Stimulated activated naive B cell treated with anti-CD40 and anti-IgM and Interleukin-4, amounts not matched to agents 10 μg/mL and 1 μg/mL and 100 μg/mL, for 72 hours (primary cell): ENCODE results near the gene NDUFS8.

Experiments
- ATAC-seq, 2 donors: fragments of 150-1000 bp; cut with Tn5 transposase; replicated peaks; 2 replicates each; pipeline ENCODE4 v1.10.0; 2021; ENCODE audit warnings: moderate library complexity in 1 of 2
- DNase-seq: peaks from one replicate; pipeline ENCODE4 v3.0.0; 2021
- H3K27ac Mint-ChIP-seq: one replicate; pipeline ENCODE4 v1.8.0; 2022; ENCODE audit warnings: mild to moderate bottlenecking, mixed read lengths
- H3K27me3 Mint-ChIP-seq, 2 donors: one replicate each; pipeline ENCODE4 v1.8.0; 2022; ENCODE audit warnings: mixed read lengths in 2 of 2
- H3K36me3 Mint-ChIP-seq, 2 donors: one replicate each; pipeline ENCODE4 v1.8.0; 2022; ENCODE audit warnings: mixed read lengths in 2 of 2, mild to moderate bottlenecking in 1 of 2
- H3K4me1 Mint-ChIP-seq, 2 donors: one replicate each; pipeline ENCODE4 v1.8.0; 2022; ENCODE audit warnings: mixed read lengths in 2 of 2, mild to moderate bottlenecking in 1 of 2
- H3K4me3 Mint-ChIP-seq, 2 donors: one replicate each; pipeline ENCODE4 v1.8.0; 2022; ENCODE audit warnings: mild to moderate bottlenecking in 2 of 2, mixed read lengths in 2 of 2, moderate library complexity in 1 of 2
- H3K9me3 Mint-ChIP-seq, 2 donors: one replicate each; pipeline ENCODE4 v1.8.0; 2022; ENCODE audit warnings: mixed read lengths in 2 of 2, mild to moderate bottlenecking in 1 of 2

NDUFS8 gene

GRCh38 chr11:68076371-68077042 lies 46.0 kb downstream of the NDUFS8 start:
- H3K36me3 Mint-ChIP-seq = peaks cover 37 to 55% of the 10 kb centered on the region in 2 donors
- H3K27ac Mint-ChIP-seq = no peak overlapping the region
- peaks cover 17 to 20% of the 10 kb centered on the region in 2 donors for H3K4me1 Mint-ChIP-seq
- no peaks in the 10 kb centered on the region for H3K27me3 Mint-ChIP-seq
- ATAC-seq (no peak), DNase-seq (no peak)
- H3K9me3 Mint-ChIP-seq = no peaks in the 10 kb centered on the region
- H3K4me3 Mint-ChIP-seq = no peak overlapping the region

GRCh38 chr11:68077617-68078582 lies 47.4 kb downstream of the NDUFS8 start:
- no peaks in the 10 kb centered on the region for H3K27me3 Mint-ChIP-seq
- no peak overlapping the region for H3K4me3 Mint-ChIP-seq
- DNase-seq = peak; percentile 17
- peaks cover 33 to 49% of the 10 kb centered on the region in 2 donors for H3K36me3 Mint-ChIP-seq
- H3K27ac Mint-ChIP-seq = no peak overlapping the region
- H3K9me3 Mint-ChIP-seq = no peaks in the 10 kb centered on the region
- ATAC-seq = peak; percentile 82 to 84
- peaks cover 13 to 14% of the 10 kb centered on the region in 2 donors for H3K4me1 Mint-ChIP-seq

GRCh38 chr11:68080860-68081259 lies 50.4 kb downstream of the NDUFS8 start:
- peaks cover 13 to 14% of the 10 kb centered on the region in 2 donors for H3K4me1 Mint-ChIP-seq
- no peak overlapping the region for H3K4me3 Mint-ChIP-seq
- H3K27ac Mint-ChIP-seq = no peak overlapping the region
- no peaks in the 10 kb centered on the region for H3K9me3 Mint-ChIP-seq
- peaks cover 29 to 31% of the 10 kb centered on the region in 2 donors for H3K36me3 Mint-ChIP-seq
- no peaks in the 10 kb centered on the region for H3K27me3 Mint-ChIP-seq
- DNase-seq = no peak
- ATAC-seq = no peak

GRCh38 chr11:68081691-68082090 lies 51.2 kb downstream of the NDUFS8 start:
- no peaks in the 10 kb centered on the region for H3K9me3 Mint-ChIP-seq
- DNase-seq = no peak
- no peaks in the 10 kb centered on the region for H3K27me3 Mint-ChIP-seq
- no peak overlapping the region for H3K4me3 Mint-ChIP-seq
- H3K36me3 Mint-ChIP-seq = peaks cover 28% of the 10 kb centered on the region in 2 donors
- peaks cover 13 to 14% of the 10 kb centered on the region in 2 donors for H3K4me1 Mint-ChIP-seq
- H3K27ac Mint-ChIP-seq = no peak overlapping the region
- ATAC-seq = no peak

- DNase-seq (no peak), ATAC-seq (no peak)
- H3K9me3 Mint-ChIP-seq = no peaks in the 10 kb centered on the region
- H3K4me1 Mint-ChIP-seq = peaks cover 11% of the 10 kb centered on the region in 2 donors
- no peak overlapping the region for H3K4me3 Mint-ChIP-seq
- H3K27ac Mint-ChIP-seq = no peak overlapping the region
- H3K36me3 Mint-ChIP-seq = peaks cover 23 to 26% of the 10 kb centered on the region in 2 donors
- no peaks in the 10 kb centered on the region for H3K27me3 Mint-ChIP-seq
Measured at GRCh38 chr11:68082481-68082880, 52.0 kb downstream of the NDUFS8 start.

- DNase-seq = no peak
- H3K4me1 Mint-ChIP-seq = peaks cover under 1 to 2% of the 10 kb centered on the region in 2 donors
- no peak for ATAC-seq
- no peaks in the 10 kb centered on the region for H3K9me3 Mint-ChIP-seq
- no peaks in the 10 kb centered on the region for H3K27me3 Mint-ChIP-seq
- no peak overlapping the region for H3K27ac Mint-ChIP-seq
- H3K4me3 Mint-ChIP-seq = no peak overlapping the region
- peaks cover 14 to 19% of the 10 kb centered on the region in 2 donors for H3K36me3 Mint-ChIP-seq
Measured at GRCh38 chr11:68083517-68083916, 53.0 kb downstream of the NDUFS8 start.
